Motor neuron (in vitro differentiated cells): ENCODE data around the gene NRXN3. TPM values are rescaled to one million over a fixed set of nuclear protein-coding genes. Genes with fewer than 3 reads are reported as not detected.

Experiments used
- ATAC-seq, 8 experiments: fragments of 200-7000 bp; cut with Tn5 transposase; replicated peaks in 6 of 8; 2 replicates each; pipeline ENCODE4 v1.8.0; 2021; ENCODE audit warnings: mild to moderate bottlenecking in 8 of 8, moderate library complexity in 8 of 8
- H3K27ac ChIP-seq, 2 donors: fragments of 250-450 bp; sonication (Bioruptor Pico); 2 replicates each; pipeline ENCODE4 v1.9.0; 2021; ENCODE audit warnings: antibody characterized with exemption in 2 of 2, mild to moderate bottlenecking in 2 of 2, moderate library complexity in 1 of 2
- H3K4me1 ChIP-seq, 2 donors: fragments of 250-450 bp; sonication (Bioruptor Pico); replicated peaks in 1 of 2; 2 replicates each; pipeline ENCODE4 v1.6.1; 2021; ENCODE audit warnings: antibody characterized with exemption in 2 of 2, mild to moderate bottlenecking in 2 of 2, moderate library complexity in 1 of 2
- H3K4me3 ChIP-seq, 5 donors: fragments of 250-450 bp; sonication (Bioruptor Pico); 2 replicates each; pipeline ENCODE4 v1.9.0; 2021; ENCODE audit warnings: antibody characterized with exemption in 5 of 5, mild to moderate bottlenecking in 5 of 5, moderate library complexity in 4 of 5
- WGBS, 10 experiments: fragments of 450-650 bp; shearing (Covaris generic); methylation state at CpG; one replicate each; pipeline ENCODE4 v1.0.0; 2022; 5-methylcytosine and 5-hydroxymethylcytosine counted together
- in situ Hi-C, 9 experiments: fragments of 400-800 bp; cut with MboI; loops; one replicate each; pipeline ENCODE4 v1.15.0; 2021; ENCODE audit warnings: low sequenced_read_pairs in 9 of 9, low pct_unique_long_range_greater_than_20kb in 2 of 9; ENCODE audit not compliant: unreplicated experiment in 9 of 9
- total RNA-seq, 8 experiments: library from RNA; unstranded; fragments of 300-600 nt; gene quantifications; 2 replicates each; pipeline versions ENCODE4 v1.2.3 to v1.2.4, GENCODE V29; 2022

Gene NRXN3
- total RNA-seq, 8 experiments from 2014 or later: 1.1 to 16.5 (median 12.9) TPM

DNA sequence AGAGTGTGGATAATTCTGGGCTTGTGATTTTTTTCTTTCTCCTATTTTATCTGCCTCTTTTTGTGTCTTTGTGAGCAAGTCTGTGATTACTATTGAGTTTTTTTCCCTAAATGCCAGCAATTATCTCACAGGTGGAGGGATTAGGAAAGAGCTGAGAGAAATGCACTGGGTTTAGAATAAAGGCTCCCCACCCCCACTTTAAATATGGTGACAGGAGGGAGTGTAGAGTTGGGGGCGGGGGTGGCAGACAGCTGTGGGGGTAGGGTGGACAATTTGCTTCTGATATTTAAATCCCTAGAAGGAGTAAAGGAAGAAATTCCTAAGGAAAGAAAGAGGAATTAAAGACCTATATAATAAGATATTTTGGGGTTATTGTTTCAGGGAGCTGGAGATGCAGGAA lies 145.9 kb downstream of the NRXN3 start:
- no peak overlapping the region for H3K27ac ChIP-seq
- peaks cover 19 to 30% of the 10 kb centered on the region in 2 donors for H3K4me1 ChIP-seq
- in situ Hi-C loops: no loop called here
- no peak overlapping the region for H3K4me3 ChIP-seq
- ATAC-seq: no peak
- 83% methylated on average over 1 of the region's 1 CpG; no CpG with 5 or more reads in 9 of the 10 experiments for WGBS, 10 experiments

GRCh38 chr14:78316786-78317185 lies 146.6 kb downstream of the NRXN3 start:
- no peak overlapping the region for H3K27ac ChIP-seq
- no peak overlapping the region for H3K4me3 ChIP-seq
- ATAC-seq: no peak
- WGBS, 10 experiments: 0 to 100% (median 88%) methylated on average over 1 to 3 of the region's 3 CpGs; no CpG with 5 or more reads in 4 of the 10 experiments
- in situ Hi-C loops: no loop called here
- H3K4me1 ChIP-seq: peaks cover 19 to 30% of the 10 kb centered on the region in 2 donors

DNA sequence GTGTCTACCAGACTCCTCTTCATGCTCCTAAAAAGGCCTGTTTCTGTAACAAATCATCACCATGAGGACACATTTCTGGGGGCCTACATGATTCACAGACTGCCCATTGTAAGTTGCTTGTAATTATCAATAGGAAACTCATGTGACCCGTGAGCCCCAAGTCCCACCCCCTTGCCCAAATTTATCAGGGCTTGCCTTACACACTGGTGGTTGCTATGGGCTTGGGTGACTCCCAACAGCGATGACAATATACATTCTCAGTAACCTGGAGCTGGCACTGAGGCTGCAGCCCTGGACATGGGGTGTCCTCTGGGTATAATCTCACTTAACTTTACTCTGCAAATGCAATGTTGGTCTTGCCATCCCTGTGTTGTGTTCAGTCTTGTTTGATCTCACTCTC lies 149.2 kb downstream of the NRXN3 start:
- Histone ChIP-seq H3K27ac (no peak overlapping the region), H3K4me1 (peaks cover 19 to 30% of the 10 kb centered on the region in 2 donors), H3K4me3 (no peak overlapping the region)
- peak in 1 of 8 experiments; percentile 30 for ATAC-seq
- WGBS, 10 experiments: 38 to 80% (median 57%) methylated on average over 1 to 2 of the region's 2 CpGs; no CpG with 5 or more reads in 5 of the 10 experiments
- in situ Hi-C loops: no loop called here

GRCh38 chr14:78319887-78320635 lies 149.9 kb downstream of the NRXN3 start:
- 7 to 100% (median 66%) methylated on average over 1 to 12 of the region's 12 CpGs; no CpG with 5 or more reads in 1 of the 10 experiments for WGBS, 10 experiments
- ATAC-seq: peak in 5 of 8 experiments; percentile 15 to 76 (median 66)
- in situ Hi-C loops: no loop called here
- no peak overlapping the region for H3K4me3 ChIP-seq
- peaks cover 19 to 30% of the 10 kb centered on the region in 2 donors for H3K4me1 ChIP-seq
- H3K27ac ChIP-seq: no peak overlapping the region

GRCh38 chr14:78324353-78324752 lies 154.2 kb downstream of the NRXN3 start:
- in situ Hi-C loops: no loop called here
- no peak for ATAC-seq
- Histone ChIP-seq H3K4me3 (no peak overlapping the region), H3K27ac (no peak overlapping the region), H3K4me1 (peaks cover 17 to 26% of the 10 kb centered on the region in 2 donors)
- 0 to 100% (median 85%) methylated on average over 1 of the region's 1 CpG for WGBS, 10 experiments

GRCh38 chr14:78325911-78326310 lies 155.7 kb downstream of the NRXN3 start:
- Histone ChIP-seq H3K27ac (no peak overlapping the region), H3K4me1 (peaks cover 6 to 18% of the 10 kb centered on the region in 2 donors), H3K4me3 (no peak overlapping the region)
- in situ Hi-C loops: no loop called here
- 20 to 83% (median 60%) methylated on average over 1 to 2 of the region's 2 CpGs; no CpG with 5 or more reads in 5 of the 10 experiments for WGBS, 10 experiments
- ATAC-seq: no peak

DNA sequence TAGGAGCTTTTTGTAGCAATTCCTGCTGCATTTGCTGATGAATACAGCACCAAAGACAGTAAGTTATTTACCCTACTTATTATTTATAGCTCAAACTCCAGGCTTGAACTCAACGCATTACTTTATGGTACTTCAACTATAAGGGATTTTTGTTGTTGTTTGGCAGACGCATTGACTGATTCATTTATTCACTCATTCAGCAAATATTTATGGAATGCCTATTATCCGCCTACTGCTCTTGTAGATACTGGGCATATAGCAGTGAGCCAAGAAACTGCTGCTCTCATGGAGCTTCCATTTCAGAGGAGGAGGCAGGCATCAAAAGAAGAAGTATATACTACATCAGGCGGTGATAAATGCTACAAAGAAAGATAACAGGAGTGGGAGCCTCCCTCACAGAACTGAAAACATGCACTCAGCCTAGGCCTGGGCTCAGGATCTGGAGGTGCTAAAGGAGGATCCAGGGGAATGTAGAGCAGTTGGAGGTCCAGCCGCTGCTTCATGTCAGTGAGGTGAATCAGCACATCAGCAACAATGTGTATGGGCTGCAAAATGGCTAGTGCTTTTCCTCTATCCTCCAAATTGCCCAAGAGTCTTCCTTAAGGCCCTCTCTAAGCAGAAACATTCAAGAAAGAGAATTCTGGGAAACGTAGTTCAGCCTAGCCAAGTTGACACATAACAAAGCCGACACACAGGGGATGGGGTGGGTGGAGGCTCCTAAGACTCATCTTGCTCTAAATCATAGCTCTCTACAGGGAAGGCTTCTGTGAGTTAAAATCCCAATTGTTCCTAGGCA lies 157.5 kb downstream of the NRXN3 start:
- Histone ChIP-seq H3K4me1 (peaks cover 6 to 18% of the 10 kb centered on the region in 2 donors), H3K4me3 (no peak overlapping the region), H3K27ac (peak overlapping the region in 1 of 2 donors; percentile 11)
- ATAC-seq: peak in 5 of 8 experiments; percentile 18 to 89 (median 73)
- WGBS, 10 experiments: 11 to 83% (median 77%) methylated on average over 1 to 7 of the region's 7 CpGs; no CpG with 5 or more reads in 2 of the 10 experiments
- in situ Hi-C loops: no loop called here

- no peak for ATAC-seq
- H3K27ac ChIP-seq: no peak overlapping the region
- 0 to 100% (median 100%) methylated on average over 1 of the region's 1 CpG; no CpG with 5 or more reads in 1 of the 10 experiments for WGBS, 10 experiments
- peaks cover 6 to 18% of the 10 kb centered on the region in 2 donors for H3K4me1 ChIP-seq
- in situ Hi-C loops: no loop called here
- H3K4me3 ChIP-seq: no peak overlapping the region
Observed at GRCh38 chr14:78329371-78329770, 159.2 kb downstream of the NRXN3 start.

GRCh38 chr14:78335531-78335930 lies 165.4 kb downstream of the NRXN3 start:
- WGBS, 10 experiments: 0 to 80% (median 51%) methylated on average over 1 to 2 of the region's 2 CpGs; no CpG with 5 or more reads in 3 of the 10 experiments
- H3K4me3 ChIP-seq: no peak overlapping the region
- in situ Hi-C loops: no loop called here
- H3K4me1 ChIP-seq: no peaks in the 10 kb centered on the region
- peak in 3 of 8 experiments; percentile 26 to 33 (median 28) for ATAC-seq
- H3K27ac ChIP-seq: no peak overlapping the region

DNA sequence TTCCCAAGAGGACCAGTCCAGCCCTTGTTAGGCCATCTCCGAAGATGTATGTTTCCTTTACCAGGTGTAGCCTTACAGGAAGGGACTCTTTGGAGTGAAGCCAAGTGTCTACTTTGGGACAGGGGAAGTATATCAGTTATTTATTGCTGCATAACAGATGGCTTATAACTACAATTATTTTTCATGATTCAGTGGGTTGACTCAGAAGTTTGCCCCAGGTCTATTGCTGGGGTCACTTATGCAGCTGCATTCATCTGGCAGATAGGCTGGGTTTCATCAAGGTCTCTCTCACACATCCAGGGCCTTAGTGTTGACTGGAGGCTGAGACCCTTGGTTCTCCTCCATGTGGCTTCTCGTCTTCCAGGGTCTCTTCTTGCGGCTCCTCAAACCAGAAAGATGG lies 170.1 kb downstream of the NRXN3 start:
- Histone ChIP-seq H3K4me1 (peaks cover 7 to 21% of the 10 kb centered on the region in 2 donors), H3K4me3 (no peak overlapping the region), H3K27ac (no peak overlapping the region)
- ATAC-seq: peak in 1 of 8 experiments; percentile 68
- 0 to 100% (median 35%) methylated on average over 1 to 3 of the region's 3 CpGs; no CpG with 5 or more reads in 3 of the 10 experiments for WGBS, 10 experiments
- in situ Hi-C loops: no loop called here

DNA sequence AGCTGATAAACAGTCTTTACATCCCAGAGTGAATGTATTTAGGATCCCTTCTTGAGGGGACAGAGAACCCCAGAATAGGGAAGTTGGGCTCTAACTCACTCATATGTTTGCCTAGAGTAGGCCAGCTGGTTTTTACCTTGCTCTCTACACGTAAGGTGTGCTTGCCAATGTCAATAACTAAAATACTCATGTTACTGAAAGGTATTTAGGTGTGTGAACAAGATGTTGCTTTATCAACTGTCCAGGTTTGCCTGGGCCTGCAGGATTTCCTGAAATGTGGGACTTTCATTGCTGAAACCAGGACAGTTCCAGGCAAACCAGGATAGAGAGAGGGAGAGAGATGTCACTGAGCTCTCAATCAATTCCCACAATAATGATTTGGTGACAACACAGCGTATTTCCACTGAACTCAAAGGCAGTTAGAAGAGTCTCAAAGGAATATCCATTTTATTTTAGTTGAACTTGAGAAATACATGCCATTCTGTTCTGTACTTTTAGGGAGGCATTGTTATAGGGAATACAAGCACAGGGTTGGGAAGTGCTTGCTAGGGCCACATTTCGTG lies 171.7 kb downstream of the NRXN3 start:
- peaks cover 13 to 38% of the 10 kb centered on the region in 2 donors for H3K4me1 ChIP-seq
- no peak overlapping the region for H3K4me3 ChIP-seq
- no peak overlapping the region for H3K27ac ChIP-seq
- in situ Hi-C loops: no loop called here
- 5 to 100% (median 77%) methylated on average over 1 to 3 of the region's 3 CpGs; no CpG with 5 or more reads in 2 of the 10 experiments for WGBS, 10 experiments
- no peak for ATAC-seq

DNA sequence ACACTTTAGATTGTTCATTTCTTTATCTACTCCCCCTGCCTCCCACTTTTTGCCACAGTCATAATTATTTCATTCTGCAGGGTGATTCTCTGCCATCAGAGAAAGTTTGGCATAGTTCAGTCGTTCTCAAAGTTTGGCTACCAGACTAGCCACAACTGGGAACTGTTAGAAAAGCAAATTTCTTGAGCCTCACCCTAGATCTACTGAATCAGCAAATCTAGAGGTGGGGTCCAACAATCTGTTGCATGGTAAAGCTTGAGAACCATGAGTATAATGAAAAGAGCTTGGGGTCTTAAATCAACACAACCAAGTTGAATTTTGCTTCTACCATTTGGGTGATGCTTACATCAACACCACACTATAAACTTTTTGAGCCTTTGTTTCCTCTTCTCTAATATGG lies 172.7 kb downstream of the NRXN3 start:
- H3K27ac ChIP-seq: no peak overlapping the region
- WGBS, 10 experiments: 0 to 71% (median 31%) methylated on average over 1 of the region's 1 CpG; no CpG with 5 or more reads in 6 of the 10 experiments
- in situ Hi-C loops: no loop called here

DNA sequence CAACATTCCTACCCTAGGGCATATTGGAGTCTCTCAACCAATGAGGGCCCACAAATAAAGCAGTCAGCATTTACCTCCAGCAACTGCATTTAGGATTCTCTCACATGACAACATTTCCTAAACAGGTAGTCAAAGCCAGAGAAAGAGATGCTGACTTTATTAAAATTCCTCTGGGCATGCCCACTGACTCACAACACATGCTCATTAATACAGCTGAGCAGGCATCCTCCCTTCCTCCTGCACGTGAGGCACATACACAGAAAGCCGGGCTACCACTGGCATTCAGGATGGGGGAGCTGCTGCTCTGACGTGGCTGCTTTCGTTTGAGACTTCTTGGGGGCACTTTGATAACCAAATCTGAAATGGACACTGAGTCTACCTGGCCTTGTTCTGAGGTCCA lies 174.1 kb downstream of the NRXN3 start:
- peak in 3 of 8 experiments; percentile 33 to 63 (median 35) for ATAC-seq
- in situ Hi-C loops: no loop called here
- H3K4me1 ChIP-seq: peaks cover 15 to 46% of the 10 kb centered on the region in 2 donors
- H3K4me3 ChIP-seq: no peak overlapping the region
- H3K27ac ChIP-seq: no peak overlapping the region
- 0 to 60% (median 23%) methylated on average over 1 to 4 of the region's 4 CpGs; no CpG with 5 or more reads in 6 of the 10 experiments for WGBS, 10 experiments

More for the DNA sequence above, 172.7 kb downstream of the NRXN3 start:
- H3K4me3 ChIP-seq: no peak overlapping the region
- ATAC-seq: no peak
- peaks cover 15 to 46% of the 10 kb centered on the region in 2 donors for H3K4me1 ChIP-seq
